Colonic mucosa (tissue), 4 donors: ENCODE measurements around the gene NDUFB8. TPM values are rescaled to one million over a fixed set of nuclear protein-coding genes. Genes with fewer than 3 reads are reported as not detected.

Source experiments
- DNase-seq: peaks from one replicate; pipeline ENCODE4 v3.0.0-alpha.2; 2020
- H3K27ac ChIP-seq: fragments of 200-600 bp; one replicate; pipeline ENCODE4 v1.8.0; 2021
- H3K27me3 ChIP-seq: fragments of 200-600 bp; one replicate; pipeline ENCODE4 v1.8.0; 2021
- H3K36me3 ChIP-seq: fragments of 200-600 bp; one replicate; pipeline ENCODE4 v1.8.0; 2021
- H3K4me1 ChIP-seq: fragments of 200-600 bp; one replicate; pipeline ENCODE4 v1.8.0; 2021; ENCODE audit warnings: mild to moderate bottlenecking
- H3K4me3 ChIP-seq: fragments of 200-600 bp; one replicate; pipeline ENCODE4 v1.8.0; 2021
- H3K9ac ChIP-seq, 2 donors: one replicate each; pipeline ENCODE4 v1.7.0; 2013; ENCODE audit warnings: control low read depth in 2 of 2, low read depth in 2 of 2, low read length in 2 of 2
- H3K9me3 ChIP-seq: fragments of 200-600 bp; one replicate; pipeline ENCODE4 v1.8.0; 2021
- CTCF ChIP-seq: fragments of 200-600 bp; IDR thresholded peaks from one replicate; pipeline ENCODE4 v1.8.0; 2022; ENCODE audit warnings: antibody characterized with exemption, mild to moderate bottlenecking
- intact Hi-C: fragments of 100-400 bp; cut with DNase I; formaldehyde crosslinking; loops from one replicate; pipeline ENCODE4 v1.14.1; 2022
- total RNA-seq, 2 donors: library from RNA; stranded (reverse); fragmentation: NEBNext Ultra II Directional in 1 of 2; extraction: Animal tissue kit (Norgen Biotek cat#: 25700) in 1 of 2; gene quantifications; one replicate each; pipeline ENCODE4 v1.2.1, GENCODE V29; 2021
- donor health status: healthy.
- donor health status: DM: no; HTN: no; CAD: no.
- donor health status: DM: no; HTN: no; CAD: no.

NDUFB8 gene
- total RNA-seq, 2 donors from 2014 or later: 189 to 243 TPM

DNA sequence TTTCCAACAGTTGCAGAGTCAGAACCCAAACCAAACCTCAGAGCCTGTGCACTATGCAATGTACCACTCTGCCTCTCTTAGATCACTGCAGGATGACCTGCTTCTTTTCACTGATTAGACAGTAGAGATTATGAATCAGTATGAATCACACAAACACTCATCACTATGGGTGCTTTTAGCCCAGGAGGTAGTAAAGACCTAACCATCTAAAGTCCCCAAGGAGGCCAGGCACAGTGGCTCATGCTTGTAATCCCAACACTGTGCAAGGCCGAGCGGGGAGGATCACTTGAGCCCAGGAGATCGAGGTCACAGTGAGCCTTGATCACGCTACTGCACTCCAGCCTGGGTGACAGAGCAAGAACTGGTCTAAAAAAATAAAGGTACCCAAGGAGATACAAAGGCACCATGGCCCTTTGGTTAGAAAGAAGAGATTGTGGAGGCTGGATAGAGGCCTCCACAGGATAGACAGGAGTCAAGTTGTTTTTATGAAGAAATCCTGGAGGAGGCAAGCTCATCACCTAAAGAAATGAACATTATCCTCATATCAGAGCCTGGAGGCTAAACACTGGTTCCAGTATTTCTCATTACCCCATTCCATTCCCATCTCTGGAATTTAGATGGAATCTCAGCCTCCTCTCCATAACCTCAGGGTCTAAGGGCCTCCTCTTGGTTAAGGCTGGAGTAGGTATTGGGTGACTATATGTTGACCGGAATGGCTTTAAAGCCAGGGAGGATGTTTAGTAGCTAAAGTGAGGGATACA, 22.9 kb downstream of the NDUFB8 start:
- no peak overlapping the region for H3K9ac ChIP-seq
- H3K9me3 ChIP-seq: no peaks in the 10 kb centered on the region
- no peaks in the 10 kb centered on the region for H3K36me3 ChIP-seq
- H3K4me1 ChIP-seq: no peaks in the 10 kb centered on the region
- H3K27ac ChIP-seq: no peak overlapping the region
- intact Hi-C loops: no loop called here
- DNase-seq: no peak
- H3K27me3 ChIP-seq: no peaks in the 10 kb centered on the region
- no peak for TF ChIP-seq CTCF
- no peak overlapping the region for H3K4me3 ChIP-seq

- intact Hi-C loops: no loop called here
- Histone ChIP-seq H3K36me3 (no peaks in the 10 kb centered on the region), H3K4me1 (no peaks in the 10 kb centered on the region), H3K9me3 (no peaks in the 10 kb centered on the region), H3K4me3 (no peak overlapping the region), H3K27ac (no peak overlapping the region), H3K27me3 (no peaks in the 10 kb centered on the region), H3K9ac (no peak overlapping the region)
- DNase-seq: no peak
- TF ChIP-seq CTCF: no peak
These were observed 24.5 kb downstream of the NDUFB8 start for GRCh38 chr10:100505164-100505563.

DNA sequence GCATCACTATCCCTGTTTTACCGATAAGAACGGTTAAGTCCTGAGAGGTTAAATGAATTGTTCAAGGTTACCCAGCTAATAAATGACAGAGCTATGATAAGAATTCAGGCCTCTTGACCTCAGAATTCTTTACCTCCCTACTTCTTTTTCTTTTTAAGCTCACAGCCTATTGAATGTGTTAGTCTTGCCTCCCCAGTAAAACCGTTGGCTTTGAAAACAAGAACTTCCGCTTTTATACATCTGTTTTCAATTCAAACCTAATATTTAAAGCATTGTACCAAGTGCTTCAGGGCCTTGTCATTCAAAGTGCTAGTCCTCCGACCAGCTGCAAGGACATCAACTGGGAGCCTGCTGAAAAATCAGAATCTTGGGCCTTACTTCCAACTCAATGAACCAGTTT, 25.6 kb downstream of the NDUFB8 start:
- Histone ChIP-seq H3K4me1 (no peaks in the 10 kb centered on the region), H3K27ac (no peak overlapping the region), H3K9ac (no peak overlapping the region), H3K27me3 (no peaks in the 10 kb centered on the region), H3K9me3 (no peaks in the 10 kb centered on the region), H3K4me3 (no peak overlapping the region), H3K36me3 (no peaks in the 10 kb centered on the region)
- TF ChIP-seq CTCF: no peak
- intact Hi-C loops: no loop called here
- no peak for DNase-seq

DNA sequence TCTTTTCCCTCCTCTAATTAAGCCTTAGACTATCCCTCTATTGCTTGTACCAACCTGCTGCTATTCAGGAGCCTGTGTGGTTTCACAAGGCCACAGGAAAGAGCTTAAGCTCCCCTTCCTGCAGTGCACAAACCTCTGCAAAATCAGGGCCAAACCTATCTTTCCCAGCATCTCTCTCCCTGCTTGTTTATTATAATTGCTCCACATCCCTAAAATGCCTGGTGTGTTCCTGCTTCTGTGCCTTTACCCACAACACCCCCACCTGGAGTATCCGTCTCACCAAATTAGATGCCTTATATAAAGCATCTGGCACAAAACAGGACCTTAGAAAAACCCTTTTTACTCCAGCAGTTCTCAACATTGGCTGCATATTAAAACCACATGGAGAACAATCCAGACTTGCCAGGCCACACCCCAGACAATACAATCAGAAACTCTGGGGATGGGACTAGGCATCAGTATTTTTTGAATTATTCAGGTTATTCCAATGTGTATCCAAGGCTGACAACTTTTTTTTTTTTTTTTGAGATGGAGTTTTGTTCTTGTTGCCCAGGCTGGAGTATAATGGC, 26.7 kb downstream of the NDUFB8 start:
- intact Hi-C loops: no loop called here
- no peaks in the 10 kb centered on the region for H3K4me1 ChIP-seq

GRCh38 chr10:100501423-100501822, 28.2 kb downstream of the NDUFB8 start:
- no peak overlapping the region for H3K9ac ChIP-seq
- no peak for TF ChIP-seq CTCF
- DNase-seq: no peak
- intact Hi-C loops: no loop called here
- no peaks in the 10 kb centered on the region for H3K36me3 ChIP-seq
- no peaks in the 10 kb centered on the region for H3K4me1 ChIP-seq
- H3K4me3 ChIP-seq: no peak overlapping the region
- H3K27me3 ChIP-seq: no peaks in the 10 kb centered on the region
- H3K27ac ChIP-seq: no peak overlapping the region
- no peaks in the 10 kb centered on the region for H3K9me3 ChIP-seq

More for the DNA sequence above, 26.7 kb downstream of the NDUFB8 start:
- Histone ChIP-seq H3K9ac (no peak overlapping the region), H3K9me3 (no peaks in the 10 kb centered on the region), H3K36me3 (no peaks in the 10 kb centered on the region), H3K27ac (no peak overlapping the region), H3K27me3 (no peaks in the 10 kb centered on the region), H3K4me3 (no peak overlapping the region)
- no peak for TF ChIP-seq CTCF
- DNase-seq: no peak
